K562 (cell line): ENCODE measurements around the gene GPHN. TPM values are rescaled to one million over a fixed set of nuclear protein-coding genes. Genes with fewer than 3 reads are reported as not detected.

ENCODE experiments used
- ATAC-seq: fragments of 200-7000 bp; cut with Tn5 transposase; 3 replicates; pipeline ENCODE4 v1.9.1; 2020; ENCODE audit warnings: moderate library complexity
- BruUV-seq: library from RNA; stranded (reverse); fragments of 400-500 nt; replicated peaks from 2 replicates; lab custom pipeline; 2021; lab: Mats Ljungman, UMichigan
- CTCF ChIA-PET: fragments of 300-600 bp; formaldehyde crosslinking; extraction: SDS; loops from one replicate; lab custom pipeline; 2021; ENCODE audit warnings: low intra/inter-chr PET ratio; lab: Yijun Ruan, JAX
- POLR2A ChIA-PET: fragments of 300-600, 350-650 bp; sonication (Branson Sonifier 250); formaldehyde crosslinking; extraction: SDS; loops from one replicate; lab custom pipeline; 2021; ENCODE audit warnings: antibody characterized with exemption, inconsistent platforms; lab: Yijun Ruan, JAX
- DNase-seq, 4 experiments: peaks; one replicate each; pipeline versions ENCODE4 v3.0.0 to v3.0.0-alpha.2; 2011 to 2018; ENCODE audit warnings: low spot score in 3 of 4, mixed read lengths in 3 of 4; ENCODE audit errors: extremely low read depth in 1 of 4
- FAIRE-seq: peaks from 2 replicates; lab custom pipeline; 2011; peaks lifted over from hg19 to GRCh38; lab: Jason Lieb, UNC
- H2AFZ ChIP-seq: 2 replicates; pipeline ENCODE4 v1.6.0; 2011; ENCODE audit warnings: low read depth, low read length, control low read depth, inconsistent platforms
- H3K27ac ChIP-seq: fragments of 200-600 bp; 3 replicates; pipeline ENCODE4 v1.8.0; 2011; ENCODE audit warnings: low read depth, mild to moderate bottlenecking, control low read depth, inconsistent platforms, low read length, moderate library complexity, mixed read lengths; ENCODE audit errors: extremely low read depth
- H3K27me3 ChIP-seq, 2 experiments: fragments of 300-600 bp in 1 of 2; 2 replicates in 1 of 2; 3 replicates in 1 of 2; pipeline versions ENCODE4 v1.6.0 to v1.8.0; 2011; ENCODE audit warnings: inconsistent platforms in 2 of 2, low read length in 2 of 2, mild to moderate bottlenecking in 1 of 2, mixed read lengths in 1 of 2, moderate library complexity in 1 of 2; ENCODE audit not compliant: control insufficient read depth in 2 of 2, insufficient read depth in 2 of 2
- H3K36me3 ChIP-seq: fragments of 300-600 bp; 3 replicates; pipeline ENCODE4 v1.8.0; 2011; ENCODE audit warnings: mild to moderate bottlenecking, low read length, inconsistent platforms; ENCODE audit not compliant: control insufficient read depth, insufficient read depth
- H3K4me1 ChIP-seq, 2 experiments: fragments of 200-600 bp in 1 of 2; replicated peaks in 1 of 2; 2 replicates in 1 of 2; 3 replicates in 1 of 2; pipeline versions ENCODE4 v1.5.1 to v1.8.0; 2011; ENCODE audit warnings: inconsistent platforms in 2 of 2, low read length in 2 of 2, mild to moderate bottlenecking in 1 of 2, mixed read lengths in 1 of 2, moderate library complexity in 1 of 2; ENCODE audit not compliant: control insufficient read depth in 2 of 2, insufficient read depth in 2 of 2
- H3K4me2 ChIP-seq: 2 replicates; pipeline ENCODE4 v1.6.1; 2011; ENCODE audit warnings: low read length, control low read depth, inconsistent platforms, mixed read lengths; ENCODE audit not compliant: insufficient read depth
- H3K4me3 ChIP-seq: fragments of 200-600 bp; sonication (generic), shearing (Covaris generic); 2 replicates; pipeline ENCODE4 v1.5.1; 2016; ENCODE audit warnings: control low read depth, inconsistent platforms
- H3K79me2 ChIP-seq: fragments of 200-600 bp; 3 replicates; pipeline ENCODE4 v1.8.0; 2011; ENCODE audit warnings: low read length, inconsistent platforms; ENCODE audit not compliant: control insufficient read depth, insufficient read depth
- H3K9ac ChIP-seq, 2 experiments: 2 replicates each; pipeline versions ENCODE4 v1.6.0 to v1.6.1; 2011; ENCODE audit warnings: low read depth in 2 of 2, low read length in 2 of 2, control low read depth in 1 of 2, inconsistent platforms in 1 of 2, mild to moderate bottlenecking in 1 of 2, mixed read lengths in 1 of 2; ENCODE audit not compliant: insufficient read depth in 1 of 2
- H3K9me1 ChIP-seq: one replicate; pipeline ENCODE4 v1.6.0; 2011; ENCODE audit warnings: inconsistent platforms, mild to moderate bottlenecking, low read length, moderate library complexity; ENCODE audit not compliant: control insufficient read depth, insufficient read depth
- H3K9me3 ChIP-seq: replicated peaks from 2 replicates; pipeline ENCODE4 v1.5.1; 2011; ENCODE audit warnings: low read depth, low read length, inconsistent platforms; ENCODE audit not compliant: control insufficient read depth, insufficient read depth
- H4K20me1 ChIP-seq: replicated peaks from 2 replicates; pipeline ENCODE4 v1.6.1; 2011; ENCODE audit warnings: low read length, inconsistent platforms, mixed read lengths; ENCODE audit not compliant: control insufficient read depth, insufficient read depth
- ATF4 ChIP-seq: fragments of 450-650 bp; formaldehyde crosslinking; IDR thresholded peaks from 2 replicates; pipeline ENCODE4 v1.4.0; 2022; ENCODE audit warnings: mild to moderate bottlenecking, moderate library complexity
- HEY1 ChIP-seq: fragments of 250-450 bp; sonication (Bioruptor Pico); IDR thresholded peaks from 2 replicates; pipeline ENCODE4 v1.5.0; 2020; ENCODE audit warnings: mild to moderate bottlenecking, moderate library complexity, borderline replicate concordance
- HMG20B ChIP-seq: fragments of 250-450 bp; sonication (Bioruptor Pico); IDR thresholded peaks from 2 replicates; pipeline ENCODE4 v1.5.0; 2021; ENCODE audit warnings: mild to moderate bottlenecking
- JUN ChIP-seq, 2 experiments: sonication (generic) in 1 of 2; formaldehyde crosslinking in 1 of 2; IDR thresholded peaks; 2 replicates each; pipeline versions ENCODE4 v1.6.1 to v1.8.0; 2012 to 2022; ENCODE audit warnings: borderline replicate concordance in 2 of 2, mild to moderate bottlenecking in 2 of 2, improper control_type of control experiment in 1 of 2, low read depth in 1 of 2, low read length in 1 of 2, missing genetic modification reagents in 1 of 2
- KLF13 ChIP-seq: fragments of 450-650 bp; IDR thresholded peaks from 2 replicates; pipeline ENCODE4 v1.6.1; 2016; ENCODE audit warnings: missing genetic modification characterization, low read depth, mild to moderate bottlenecking, missing compliant biosample characterization, moderate library complexity, borderline replicate concordance
- MYC ChIP-seq, 2 experiments: fragments of 250-450 bp in 1 of 2; sonication (Bioruptor Pico) in 1 of 2; IDR thresholded peaks; 2 replicates each; pipeline versions ENCODE4 v1.5.1 to v1.6.1; 2012 to 2021; ENCODE audit warnings: low read depth in 2 of 2, borderline replicate concordance in 1 of 2, improper control_type of control experiment in 1 of 2, low read length in 1 of 2, mild to moderate bottlenecking in 1 of 2, moderate library complexity in 1 of 2
- NCOA2 ChIP-seq, 2 experiments: fragments of 450-650 bp; IDR thresholded peaks; 2 replicates each; pipeline ENCODE4 v1.6.1; 2018; ENCODE audit warnings: mild to moderate bottlenecking in 2 of 2, moderate library complexity in 1 of 2; ENCODE audit not compliant: partially characterized antibody in 2 of 2
- NCOA6 ChIP-seq: fragments of 450-650 bp; IDR thresholded peaks from 2 replicates; pipeline ENCODE4 v1.6.1; 2017; ENCODE audit warnings: mild to moderate bottlenecking
- RUNX1 ChIP-seq: sonication (generic); IDR thresholded peaks from 2 replicates; pipeline ENCODE4 v1.6.1; 2016; ENCODE audit warnings: antibody characterized with exemption, low read depth
- SIN3B ChIP-seq: fragments of 450-650 bp; IDR thresholded peaks from 2 replicates; pipeline ENCODE4 v1.6.1; 2017; ENCODE audit warnings: low read depth, mild to moderate bottlenecking, moderate library complexity
- SLC30A9 ChIP-seq: fragments of 250-450 bp; sonication (Bioruptor Pico); IDR thresholded peaks from 2 replicates; pipeline ENCODE4 v1.8.0; 2022; ENCODE audit warnings: mild to moderate bottlenecking, moderate library complexity
- SMARCE1 ChIP-seq: fragments of 450-650 bp; IDR thresholded peaks from 2 replicates; pipeline ENCODE4 v1.7.1; 2016; ENCODE audit warnings: mild to moderate bottlenecking
- TSHZ1 ChIP-seq: fragments of 250-450 bp; sonication (Bioruptor Pico); IDR thresholded peaks from 2 replicates; pipeline ENCODE4 v1.4.0; 2020; ENCODE audit warnings: mild to moderate bottlenecking, moderate library complexity
- ZNF311 ChIP-seq: fragments of 250-450 bp; sonication (Bioruptor Pico); IDR thresholded peaks from 2 replicates; pipeline ENCODE4 v1.4.0; 2020; ENCODE audit warnings: mild to moderate bottlenecking, moderate library complexity
- in situ Hi-C: fragments of 300-500 bp; cut with MboI; formaldehyde crosslinking; loops from 4 replicates; pipeline ENCODE4 v1.15.0; 2018; ENCODE audit warnings: inconsistent platforms, mixed read lengths
- intact Hi-C: fragments of 100-400 bp; cut with micrococcal nuclease; formaldehyde crosslinking; loops from 2 replicates; pipeline ENCODE4 v1.14.2; 2022
- polyA plus RNA-seq, 8 experiments: library from polyadenylated mRNA; depleted of rRNA in 4 of 8; stranded (reverse) in 5 of 8; unstranded in 3 of 8; fragments of >200 nt; fragmentation: Nextera tagmentation in 2 of 8; fragmentation: Illumina TruSeq in 1 of 8; extraction: Ambion mirVana in 2 of 8; extraction: Trizol in 1 of 8; gene quantifications; 2 replicates each; pipeline versions ENCODE4 v1.2.1 to v1.2.3, GENCODE V29; 2011 to 2014; ENCODE audit warnings: inconsistent platforms in 1 of 8, missing spikeins in 1 of 8
- total RNA-seq, 7 experiments: library from RNA; depleted of rRNA in 6 of 7; stranded (reverse); fragments of >200 nt in 6 of 7; fragmentation: Illumina TruSeq in 2 of 7; extraction: Trizol in 2 of 7; gene quantifications; 2 replicates each; pipeline versions ENCODE4 v1.2.1 to v1.2.3, GENCODE V29; 2011 to 2021; ENCODE audit warnings: low replicate concordance in 1 of 7

Gene GPHN
- total and polyA plus RNA-seq, 9 of the 15 experiments (the other 6 are each of a cell fraction or from before 2014, with no cell fraction given): 5.9 to 16.0 (median 11.4) TPM

GRCh38 chr14:66677780-66678179 lies 169.8 kb downstream of the GPHN start (continued):
- no peak for TF ChIP-seq ZNF311 (CRISPR knock-in tag)
- TF ChIP-seq HEY1 (CRISPR knock-in tag): no peak
- TF ChIP-seq SLC30A9 (CRISPR knock-in tag): no peak
- TF ChIP-seq, all 486 proteins: peak for 0

GRCh38 chr14:66680216-66680615 lies 172.3 kb downstream of the GPHN start:
- Histone ChIP-seq H3K79me2 (peaks cover 3% of the 10 kb centered on the region; the same call in 1 of the 3 replicates), H3K9me1 (no peaks in the 10 kb centered on the region), H3K4me1 (no peaks in the 10 kb centered on the region), H3K27me3 (no peaks in the 10 kb centered on the region), H3K27ac (no peak overlapping the region), H3K4me2 (no peak overlapping the region), H3K9ac (no peak overlapping the region), H3K9me3 (no peaks in the 10 kb centered on the region; the same call in none of the 2 replicates), H3K4me3 (no peak overlapping the region), H3K36me3 (no peaks in the 10 kb centered on the region), H4K20me1 (no peaks in the 10 kb centered on the region), H2AFZ (no peak overlapping the region)
- BruUV-seq: no TSS peak
- ATAC-seq (no peak), FAIRE-seq (no peak), DNase-seq (no peak)
- POLR2A ChIA-PET: no interaction called here
- in situ Hi-C loops (no loop called here), intact Hi-C loops (no loop called here)
- CTCF ChIA-PET: no interaction called here
- TF ChIP-seq NCOA6: no peak
- TF ChIP-seq MYC (IDR thresholded peaks at IDR 0.05; ENCODE audit: low read depth, low read length): no peak
- TF ChIP-seq MYC (CRISPR knock-in tag; IDR thresholded peaks at IDR 0.05; ENCODE audit: borderline replicate concordance, low read depth): no peak
- TF ChIP-seq JUN (IDR thresholded peaks at IDR 0.05; ENCODE audit: borderline replicate concordance, low read depth, low read length): no peak
- TF ChIP-seq JUN (CRISPR knock-in tag; IDR thresholded peaks at IDR 0.05; ENCODE audit: borderline replicate concordance): no peak
- no peak for TF ChIP-seq RUNX1
- no peak for TF ChIP-seq SMARCE1
- TF ChIP-seq HMG20B (CRISPR knock-in tag): no peak
- TF ChIP-seq NCOA2 (IDR thresholded peaks at IDR 0.05; ENCODE audit: partially characterized antibody in 2 of 2): no peak
- TF ChIP-seq ATF4 (CRISPR knock-in tag): no peak
- no peak for TF ChIP-seq SIN3B
- TF ChIP-seq TSHZ1 (CRISPR knock-in tag): no peak
- no peak for TF ChIP-seq KLF13 (tag)
